GM21390 (cell line): Measurements from ENCODE around the gene HOXA4.

Source experiments
- ATAC-seq: cut with Tn5 transposase; IDR thresholded peaks from one replicate; pipeline ENCODE4 v1.9.1; 2021; ENCODE audit not compliant: unreplicated experiment

The HOXA4 gene

DNA sequence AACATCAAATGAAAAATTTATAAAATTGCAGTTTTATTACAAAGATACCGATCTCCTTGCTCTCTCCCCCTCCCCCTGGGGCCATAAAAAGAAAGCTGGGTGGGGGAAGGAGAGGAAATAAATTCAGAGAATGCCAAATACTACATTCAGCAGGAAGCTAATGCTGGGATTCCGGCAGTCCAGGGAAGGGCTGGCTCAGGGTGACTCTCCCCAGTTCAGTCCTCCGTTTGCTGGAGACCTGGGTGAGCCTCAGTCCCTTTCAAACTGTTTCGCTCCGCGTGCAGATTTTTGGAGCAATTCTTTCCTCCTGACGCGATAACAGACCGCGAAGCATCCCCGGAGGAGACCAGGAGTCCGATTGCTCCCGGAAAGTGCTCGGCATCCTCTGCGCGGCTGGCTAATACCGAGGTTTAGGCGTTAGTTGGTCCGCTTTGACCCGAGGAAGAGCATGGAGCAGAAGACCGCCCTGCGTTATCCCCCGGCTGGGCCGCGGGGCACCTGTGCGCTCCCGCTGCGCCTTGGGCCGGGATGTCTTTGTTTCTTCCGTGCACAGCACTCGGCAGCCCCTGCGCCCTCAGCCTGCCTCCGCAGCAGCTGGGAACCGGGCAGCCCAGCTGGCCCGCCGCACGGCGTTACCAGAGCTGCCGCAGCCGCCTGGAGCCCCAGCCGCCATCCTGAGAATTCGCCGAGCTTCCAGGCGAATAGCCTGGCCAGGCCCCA is 24.2 kb downstream of the HOXA4 start:
- no peak for ATAC-seq

DNA sequence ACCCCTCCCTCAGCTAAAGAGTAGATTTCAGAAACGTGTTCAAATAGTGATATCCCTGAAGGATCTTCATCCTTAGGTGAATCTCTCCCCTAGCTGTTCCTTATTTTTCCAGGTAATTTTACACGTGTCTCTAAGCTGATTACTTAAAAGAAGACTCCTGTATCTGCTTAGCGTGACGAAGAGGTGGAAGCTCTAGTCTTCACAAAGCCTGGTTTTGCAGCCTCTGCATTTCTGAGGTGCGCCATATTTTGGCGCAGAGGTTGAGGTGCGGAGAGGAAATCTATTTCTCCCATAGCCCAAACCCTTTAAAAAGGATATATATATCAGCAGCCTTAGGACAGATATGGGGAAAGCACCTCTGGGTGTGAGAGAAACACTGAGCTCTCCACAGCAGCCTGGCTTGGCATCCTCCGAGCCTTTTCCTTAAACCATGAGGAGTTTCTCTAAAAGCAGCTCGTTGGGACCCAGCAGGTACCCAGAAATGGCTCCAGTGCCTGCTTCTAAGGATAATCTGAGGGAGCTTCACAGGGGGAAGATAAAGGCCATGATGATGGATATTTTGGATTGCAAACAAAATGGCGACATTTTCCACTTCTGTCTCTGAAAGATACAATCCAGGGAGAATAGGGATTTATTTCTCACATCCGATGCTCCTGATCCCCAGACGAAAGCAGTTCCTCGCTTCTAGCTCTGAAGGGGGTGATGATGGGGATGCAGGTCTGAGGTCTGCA is 25.1 kb downstream of the HOXA4 start:
- ATAC-seq = no peak

DNA sequence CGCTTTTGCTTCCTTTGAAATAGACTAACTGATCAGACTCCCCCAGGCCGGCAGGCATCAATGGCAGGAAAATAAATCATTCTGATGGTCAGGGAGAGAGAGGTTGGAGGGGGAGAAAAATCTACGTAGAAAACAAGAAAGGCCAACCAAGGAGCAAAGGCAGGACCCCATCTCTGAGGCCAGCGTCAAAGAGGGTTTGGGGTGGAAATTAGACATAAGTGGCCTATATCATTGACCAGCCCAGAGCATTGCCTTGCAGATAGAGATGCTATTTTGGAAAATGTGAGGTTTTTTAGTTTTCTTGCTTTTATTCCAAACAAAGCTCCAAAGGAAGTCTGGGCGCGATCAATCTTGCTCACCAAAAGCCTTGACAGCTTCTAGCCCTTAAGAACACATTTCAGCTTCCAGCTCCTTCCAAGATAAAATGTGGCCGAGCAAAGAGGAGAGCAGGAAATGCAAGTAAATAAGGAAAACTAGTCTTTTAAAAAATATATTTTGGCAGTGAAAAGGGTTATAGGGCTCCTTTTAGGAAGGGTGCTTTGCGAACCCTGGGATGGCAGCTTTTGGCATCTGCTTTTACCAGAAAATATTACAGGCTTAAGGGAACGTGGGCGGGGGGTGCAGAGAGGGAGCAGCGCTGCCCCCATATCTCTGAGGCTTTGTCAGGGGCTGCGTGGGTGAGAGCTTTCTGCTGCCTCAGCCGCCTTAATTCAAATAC is 26.1 kb downstream of the HOXA4 start:
- no peak for ATAC-seq

DNA sequence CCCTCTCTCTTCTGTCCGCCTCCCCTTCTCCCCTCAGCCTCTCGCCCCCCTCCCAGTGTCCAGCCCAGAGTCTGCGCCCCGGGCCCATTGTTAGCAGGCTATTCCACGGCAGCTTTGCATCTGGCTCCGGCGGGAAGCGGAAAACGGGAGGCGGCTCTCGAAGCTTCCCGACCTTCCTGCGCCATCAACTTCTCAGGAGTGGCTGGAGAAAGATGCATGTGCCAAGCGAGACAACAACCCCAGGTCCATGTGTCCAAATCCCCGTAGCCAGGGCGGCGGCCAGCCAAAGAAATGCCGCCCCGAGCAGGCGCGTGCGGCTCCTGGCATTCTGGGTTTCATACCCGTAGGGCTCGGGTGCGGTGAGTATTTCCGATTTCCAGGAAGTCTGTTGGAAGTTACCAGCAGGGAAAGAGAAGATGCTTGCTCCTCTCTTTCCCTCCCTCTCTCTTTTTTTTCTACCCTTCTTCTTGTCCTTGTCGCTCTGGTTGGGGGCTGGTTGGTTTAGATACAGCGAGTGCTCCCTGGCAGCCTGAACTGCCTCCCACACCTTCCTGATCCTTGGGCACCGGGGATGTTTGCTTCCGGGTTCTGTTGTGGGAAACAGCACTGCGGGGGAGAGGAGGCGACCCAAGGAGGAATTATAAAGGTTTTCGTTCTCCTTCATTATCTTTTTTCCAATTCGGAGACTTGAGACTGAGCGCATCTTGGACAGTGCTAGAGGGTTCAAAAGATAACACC is 26.9 kb downstream of the HOXA4 start:
- no peak for ATAC-seq

DNA sequence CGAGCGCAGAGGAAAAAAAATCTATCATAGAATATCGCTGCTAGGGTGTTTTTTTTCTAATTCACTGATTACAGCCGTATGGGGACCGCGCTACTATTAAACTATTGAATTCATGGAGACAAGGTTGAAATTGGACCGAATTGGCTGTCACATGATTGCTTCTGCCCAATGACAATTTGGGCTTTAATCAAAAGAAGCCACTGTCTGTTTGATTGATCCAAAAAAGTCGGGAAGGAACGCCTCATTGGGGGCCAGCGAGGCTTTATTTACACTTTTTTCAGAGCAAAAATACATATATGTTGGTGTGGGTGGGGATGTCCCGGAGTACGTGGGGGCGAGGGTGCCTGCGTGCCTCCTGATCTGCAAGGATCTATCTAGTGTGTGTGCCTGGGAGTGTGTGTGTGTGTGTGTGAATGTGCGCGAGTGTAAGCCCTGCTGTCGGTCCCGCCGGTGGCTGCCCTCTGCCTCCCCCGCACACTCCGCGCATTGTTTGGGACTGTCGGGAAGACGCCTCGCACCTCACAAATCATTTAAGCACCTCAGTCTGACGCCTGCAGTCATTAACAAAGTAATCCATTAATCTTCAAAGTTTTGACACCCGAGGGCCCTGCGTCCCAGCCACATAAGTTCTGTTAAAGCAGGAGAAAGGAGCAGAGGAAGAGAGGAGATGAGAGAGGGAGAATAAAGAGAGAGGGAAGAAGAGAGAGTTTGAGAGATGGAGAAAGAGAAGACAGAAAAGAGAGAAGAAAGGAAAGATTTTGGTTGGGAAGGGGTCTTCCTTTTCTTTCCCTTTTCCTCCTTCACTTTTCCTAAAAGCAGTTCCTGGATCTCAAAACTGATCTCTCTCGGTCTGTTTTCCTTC is 27.7 kb downstream of the HOXA4 start, which contains the start of gene HOXA2:
Gene HOXA2, minus strand, starts transcription at position 103 of the 862 bp plus-strand sequence. CDS start 183 bp downstream, outside the sequence.
- ATAC-seq = no peak

DNA sequence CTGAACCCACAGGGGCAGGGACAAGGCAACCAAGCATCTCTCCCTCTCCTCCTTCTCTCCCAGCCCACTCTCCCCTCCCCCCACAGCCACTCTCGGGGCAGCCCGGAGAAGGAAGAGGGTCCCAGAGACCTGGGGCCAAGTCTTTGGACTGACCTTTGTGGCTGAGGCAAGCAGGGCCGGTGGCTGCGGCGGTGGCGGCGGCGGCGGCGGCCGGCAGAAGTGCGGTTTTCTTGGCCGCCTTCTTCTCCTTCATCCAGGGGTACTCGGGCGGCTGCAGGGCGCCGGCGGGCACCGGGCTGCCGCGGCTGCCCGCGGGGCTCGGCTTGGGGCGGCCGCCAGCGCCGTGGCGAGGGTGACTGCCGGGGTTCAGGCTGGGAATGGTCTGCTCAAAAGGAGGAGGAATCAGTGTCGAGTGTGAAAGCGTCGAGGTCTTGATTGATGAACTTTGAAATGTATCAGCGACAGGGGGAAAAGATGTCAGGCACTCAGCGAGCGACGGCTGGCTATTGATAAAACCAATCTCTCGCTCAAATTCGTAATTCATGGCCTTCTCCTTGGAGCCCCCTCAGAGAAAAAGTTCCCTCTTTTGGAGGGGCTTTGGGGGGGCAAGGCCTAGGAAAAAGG is 28.5 kb downstream of the HOXA4 start:
- ATAC-seq = no peak

DNA sequence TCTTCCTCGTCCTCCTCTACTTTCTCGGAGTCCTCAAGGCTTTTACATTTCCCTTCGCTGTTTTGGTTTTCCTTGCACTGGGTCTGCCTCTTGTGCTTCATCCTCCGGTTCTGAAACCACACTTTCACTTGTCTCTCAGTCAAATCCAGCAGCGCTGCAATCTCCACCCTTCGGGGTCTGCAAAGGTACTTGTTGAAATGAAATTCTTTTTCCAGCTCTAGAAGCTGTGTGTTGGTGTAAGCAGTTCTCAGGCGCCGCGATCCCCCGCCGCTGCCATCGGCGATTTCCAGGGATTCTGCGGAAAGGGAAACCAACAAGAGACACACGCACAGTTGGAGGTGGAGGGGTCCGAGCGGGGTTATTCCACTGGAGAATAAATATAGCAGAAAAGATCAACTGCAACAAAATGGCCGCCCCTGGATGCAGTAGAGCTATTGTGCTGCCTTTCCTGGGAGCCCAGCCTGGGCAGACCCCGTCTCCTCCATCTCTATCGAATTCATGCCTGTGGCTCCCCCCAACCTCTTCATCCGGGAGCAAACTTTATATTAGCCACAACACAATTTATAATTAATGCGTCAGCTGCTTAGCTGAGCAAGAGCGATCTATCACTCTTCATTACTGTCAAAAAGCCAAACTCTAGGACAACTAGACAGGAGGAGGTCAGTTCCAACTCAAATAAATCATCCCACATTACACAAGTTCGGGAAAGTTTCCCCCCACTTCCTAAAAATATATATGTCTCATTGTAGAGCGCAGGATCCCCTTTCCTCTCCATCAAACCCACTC is 29.2 kb downstream of the HOXA4 start:
- ATAC-seq = no peak

DNA sequence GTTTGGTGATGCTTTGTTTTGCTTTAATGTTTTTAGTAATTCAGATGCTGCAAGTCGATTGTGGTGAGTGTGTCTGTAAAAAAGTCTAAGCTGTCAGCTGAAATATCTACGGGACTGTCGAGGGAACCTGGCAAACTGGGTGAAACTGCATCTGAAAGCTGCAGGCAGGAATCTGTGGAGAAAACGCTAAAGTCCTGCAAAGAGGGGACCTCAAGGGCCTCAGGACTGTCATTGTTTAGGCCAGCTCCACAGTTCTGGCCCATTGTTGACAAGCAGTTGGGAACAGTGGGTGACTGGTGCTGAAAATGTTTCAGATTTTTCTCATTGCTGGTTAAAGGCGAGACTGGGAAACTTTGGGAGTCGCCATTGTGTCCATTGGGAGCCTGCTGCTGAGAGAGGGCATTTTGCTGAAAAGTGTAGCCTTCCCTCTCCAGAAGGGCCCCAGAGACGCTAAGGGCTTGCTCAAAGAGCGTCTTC is 29.8 kb downstream of the HOXA4 start:
- no peak for ATAC-seq

DNA sequence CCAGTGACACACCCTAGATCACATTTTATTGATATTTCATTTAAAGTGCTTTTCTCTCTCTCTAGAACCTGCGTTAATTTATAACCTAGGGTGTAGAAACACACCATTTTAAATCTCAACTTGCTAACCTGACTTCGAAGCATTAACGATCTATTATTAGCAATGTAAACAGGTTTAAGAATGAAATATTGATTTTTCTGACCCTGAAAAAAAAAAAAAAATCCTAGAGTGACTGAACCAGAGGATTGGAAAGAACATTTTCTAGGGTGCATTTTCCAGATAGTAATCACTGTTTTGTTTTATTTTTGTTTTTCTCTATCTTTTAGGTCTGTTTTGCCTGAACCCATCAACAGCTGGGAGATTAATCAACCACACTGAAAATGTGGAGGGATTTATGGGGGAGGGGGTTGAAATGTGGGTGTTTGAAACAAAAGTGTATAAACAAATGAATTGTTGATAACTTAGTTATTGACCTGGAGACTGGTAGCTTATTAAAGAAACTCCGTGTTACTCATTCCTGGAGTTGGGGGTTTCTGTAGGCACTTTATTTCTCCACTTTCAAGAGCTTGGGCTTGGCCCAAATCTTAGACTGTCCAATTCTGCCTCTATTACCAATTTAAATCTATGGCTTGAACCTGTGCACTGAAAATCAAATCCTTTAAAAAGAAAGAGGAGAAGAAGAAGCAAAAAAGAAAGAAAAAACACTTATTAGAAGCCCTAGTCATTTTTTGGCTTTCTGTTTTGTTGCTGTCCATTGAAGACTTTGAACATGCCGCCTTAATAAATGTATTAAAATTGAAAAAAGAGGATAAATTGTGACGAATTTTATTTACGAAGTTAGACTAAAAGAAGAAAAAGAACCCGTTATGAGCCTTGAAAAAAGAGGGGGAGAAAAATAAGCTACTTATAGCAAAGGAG is 30.8 kb downstream of the HOXA4 start:
- no peak for ATAC-seq

DNA sequence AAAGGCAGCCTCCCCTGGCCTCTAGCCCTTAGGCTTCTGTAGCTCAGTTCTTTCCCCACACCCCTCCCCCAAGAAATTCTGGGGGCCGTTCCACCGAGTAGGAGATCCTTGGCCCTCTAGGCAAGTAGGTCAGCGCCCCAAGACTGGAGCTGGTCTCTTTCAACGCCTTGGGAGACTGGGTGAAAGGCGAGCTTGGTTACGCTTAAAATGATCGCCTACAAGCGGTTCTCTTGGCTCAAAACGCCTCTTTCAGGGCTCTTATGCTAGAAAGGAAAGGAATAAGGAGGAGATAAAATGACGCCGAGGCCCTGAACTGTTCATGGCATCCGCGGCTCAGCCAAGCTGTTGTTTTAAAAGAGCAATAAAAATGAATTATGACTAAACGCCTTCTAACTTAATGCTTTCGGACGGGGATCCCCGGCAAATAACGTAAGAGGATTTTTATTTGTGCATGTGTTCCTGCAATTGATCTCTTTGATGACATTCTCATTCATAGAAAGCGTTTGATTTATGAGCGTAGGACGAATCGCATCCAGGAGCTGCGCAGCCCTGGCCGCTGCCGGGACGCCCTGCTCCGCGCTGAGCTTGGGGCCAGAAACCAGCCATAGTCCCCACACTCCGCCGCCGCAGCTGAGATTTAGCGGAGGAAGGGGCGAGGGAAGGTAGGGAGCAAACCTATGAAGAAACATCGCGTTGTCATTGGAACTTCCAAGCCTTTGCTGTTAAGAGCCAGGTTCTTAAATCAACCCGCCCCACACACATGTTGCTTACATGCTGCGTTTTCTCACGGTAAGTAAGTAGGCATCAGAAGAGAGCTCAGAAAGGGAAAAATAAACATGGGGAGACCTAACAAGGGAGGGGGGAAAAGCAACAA is 31.7 kb downstream of the HOXA4 start:
- ATAC-seq = no peak

DNA sequence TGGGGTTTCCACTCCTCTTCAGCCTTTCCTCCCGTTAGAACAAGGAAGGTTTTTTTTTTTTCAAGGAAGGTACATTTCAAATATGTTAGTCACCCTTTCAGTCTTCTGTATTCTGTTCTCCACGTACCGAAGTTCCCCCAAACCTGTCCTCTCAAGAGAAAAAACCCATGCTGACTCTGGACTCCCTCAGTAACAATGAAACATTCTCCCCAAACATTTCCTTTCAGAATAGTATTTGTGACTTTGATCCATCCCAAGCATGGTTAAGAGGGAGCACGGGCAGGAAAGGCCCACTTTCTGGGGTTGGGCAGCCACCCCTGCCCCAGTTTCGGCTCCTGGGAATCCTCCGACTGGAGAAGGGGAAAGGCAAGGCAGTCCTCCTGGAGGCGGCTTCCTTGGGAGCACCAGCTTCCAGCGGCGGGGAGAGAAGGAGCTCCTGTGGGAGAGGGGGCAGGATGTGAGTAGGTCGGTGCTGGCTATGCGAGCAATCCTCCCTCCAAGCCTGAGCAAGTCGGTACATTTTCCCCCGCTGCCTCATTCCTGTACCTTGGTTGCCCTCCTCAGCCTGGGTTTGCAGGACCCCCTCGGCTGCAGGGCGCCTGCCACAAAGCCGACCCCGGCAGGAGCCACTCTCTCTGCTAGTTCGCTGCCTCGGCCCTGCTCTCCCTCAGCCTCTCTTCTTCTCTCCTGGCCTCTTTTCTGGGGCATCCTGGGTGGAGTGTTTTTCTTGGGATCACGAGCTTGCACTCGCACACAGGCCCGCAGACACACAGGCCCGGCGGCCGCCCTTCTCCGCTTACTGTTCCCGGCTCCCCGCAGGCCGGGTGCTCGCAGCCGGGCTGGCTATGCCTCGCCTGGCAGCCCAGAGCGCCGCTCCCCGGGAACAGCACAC is 32.6 kb downstream of the HOXA4 start:
- no peak for ATAC-seq

DNA sequence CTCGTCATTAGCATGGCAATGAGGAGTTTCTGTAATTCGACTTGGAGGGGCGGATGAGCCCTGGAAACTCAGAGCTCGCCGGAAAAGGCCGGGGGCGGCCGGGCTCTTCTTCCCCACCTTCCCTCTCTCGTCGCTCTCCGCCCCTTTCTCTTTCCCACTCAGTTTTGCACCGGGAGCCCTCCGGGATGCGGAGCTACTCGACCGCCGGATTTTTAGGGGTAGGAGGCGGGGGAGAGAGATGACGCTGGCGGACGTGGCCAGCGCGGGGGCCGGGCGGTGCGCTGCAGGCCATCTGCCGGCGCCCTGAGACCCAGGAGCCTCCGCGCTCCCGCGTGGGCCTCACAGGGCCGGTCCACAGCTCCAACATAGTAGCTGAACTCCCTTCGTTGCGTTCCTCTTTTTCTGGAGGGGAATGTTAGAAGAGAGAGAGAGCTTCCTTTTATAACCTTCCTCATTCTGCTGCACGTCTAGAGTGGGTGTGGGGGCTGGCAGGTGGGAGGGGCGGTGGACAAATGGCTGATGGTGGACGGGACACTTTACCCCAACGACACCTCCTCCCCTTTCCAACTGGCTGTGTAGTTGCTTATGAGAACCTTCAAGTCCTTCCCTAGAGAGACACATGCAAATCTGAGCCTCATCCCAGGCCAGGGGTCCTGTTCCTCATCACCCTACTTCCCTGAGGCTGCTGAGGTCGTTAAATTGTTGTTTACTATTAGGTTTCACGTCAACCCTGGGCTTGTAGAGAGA is 33.6 kb downstream of the HOXA4 start:
- no peak for ATAC-seq

DNA sequence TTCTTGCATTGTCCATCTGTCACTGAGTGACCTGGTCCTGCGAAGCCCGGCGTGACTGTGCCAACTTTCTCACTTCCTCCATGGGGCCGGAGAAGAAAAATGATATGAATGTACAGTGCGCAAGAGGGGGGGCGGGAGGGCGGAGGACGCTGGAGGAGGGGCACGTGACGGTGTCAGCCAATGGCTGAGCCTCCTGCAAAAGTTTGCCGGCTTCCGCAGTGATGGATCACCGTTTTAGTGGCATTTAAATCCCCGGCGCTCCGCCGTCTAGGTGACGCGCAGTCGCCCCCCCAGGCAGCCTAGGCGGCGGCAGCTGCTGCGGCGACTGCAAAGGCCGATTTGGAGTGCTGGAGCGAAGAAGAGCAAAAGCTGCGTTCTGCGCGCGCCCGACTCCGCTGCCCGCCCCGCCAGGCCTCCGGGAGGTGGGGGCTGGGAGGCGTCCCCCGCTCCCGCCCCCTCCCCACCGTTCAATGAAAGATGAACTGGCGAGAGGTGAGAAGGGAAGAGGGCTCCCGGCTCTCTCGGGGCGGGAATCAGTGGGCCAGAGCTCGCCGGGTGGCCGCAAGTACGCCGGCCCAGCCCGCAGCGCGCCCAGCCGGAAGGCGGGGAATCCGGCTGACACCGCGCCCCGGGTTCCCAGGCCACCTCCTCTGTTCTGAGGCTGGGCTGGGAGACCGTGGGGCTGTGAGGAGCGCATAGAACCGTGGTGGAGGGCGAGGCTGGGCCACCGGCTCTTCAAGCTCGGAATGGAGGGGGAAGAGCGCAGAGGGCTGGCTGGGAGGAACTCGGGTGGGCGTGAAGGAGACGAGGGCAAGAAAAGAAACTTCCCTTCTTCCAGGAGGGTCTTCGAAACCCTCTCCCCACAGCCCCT is 34.4 kb downstream of the HOXA4 start, which contains the start of gene HOXA1:
Gene HOXA1, minus strand, starts transcription at position 104 of the 871 bp plus-strand sequence. Its CDS starts 88 bp downstream, at position 16.
- peak; percentile 87 for ATAC-seq
